Posterior cingulate gyrus (tissue), 11 donors: ENCODE results near the gene TMEM80.
"Not testable (repeated sequence)": the region's sequence is repeated elsewhere in the genome, so short reads cannot be mapped to it uniquely, and the experiment has no call there.

Source experiments
- DNase-seq, 10 donors: peaks; one replicate each; pipeline versions ENCODE4 v3.0.0 to v3.0.0-alpha.2; 2020 to 2021; ENCODE audit warnings: mixed read lengths in 3 of 10
- intact Hi-C: fragments of 100-400 bp; cut with DNase I; formaldehyde crosslinking; loops from one replicate; pipeline ENCODE4 v1.15.1; 2023

Gene TMEM80

DNA sequence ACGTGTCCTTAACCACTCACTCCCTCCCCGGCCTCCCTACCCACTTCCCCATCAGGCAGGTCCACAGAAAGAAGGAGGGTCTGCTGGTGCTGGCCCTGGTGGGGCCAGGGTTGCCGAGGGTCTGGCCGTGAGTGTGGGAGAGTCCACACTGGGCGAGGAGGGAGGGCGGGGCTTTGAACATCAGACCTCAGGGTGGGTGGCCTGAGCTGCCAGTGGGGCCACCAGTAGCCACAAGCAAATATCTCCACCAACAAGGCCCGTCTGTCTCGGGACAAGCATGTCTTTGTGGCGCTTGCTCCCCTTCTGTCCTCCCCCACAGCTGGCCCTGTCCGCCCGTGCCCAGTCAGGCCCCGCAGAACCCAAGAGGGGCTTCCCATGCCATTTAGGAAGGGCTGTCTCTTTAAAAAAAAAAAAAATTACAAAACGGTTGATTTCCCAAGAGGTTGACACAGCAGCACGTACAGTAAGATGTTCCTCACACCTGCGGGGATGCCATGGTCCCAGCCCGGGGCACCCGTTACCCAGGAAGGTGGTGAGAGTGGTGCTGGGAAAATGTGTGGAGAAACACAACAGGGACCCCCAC, 34.0 kb downstream of the TMEM80 start:
- intact Hi-C loops, result loop anchor here (5.0 kb wide), 1 partner anchor 33 kb away; no protein-coding TSS in a partner anchor

DNA sequence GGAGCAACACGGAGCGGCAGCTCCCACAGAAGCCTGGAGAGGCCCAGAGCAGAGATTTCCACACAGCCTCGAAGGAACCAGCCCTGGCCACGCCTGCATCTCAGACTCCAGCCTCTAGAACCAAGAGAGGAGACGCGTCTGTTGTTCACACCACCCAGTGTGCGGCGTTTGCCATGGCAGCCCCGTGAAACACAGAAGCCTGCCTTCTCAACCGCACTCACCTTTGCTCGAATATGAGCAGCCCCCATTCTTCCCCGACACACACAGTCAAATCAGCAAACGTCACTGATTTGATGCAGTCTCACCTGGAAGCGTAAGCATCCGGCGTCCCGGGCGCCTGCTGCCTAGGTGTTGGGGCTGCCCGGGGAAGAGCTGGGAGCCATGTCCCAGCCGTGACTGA, 37.5 kb downstream of the TMEM80 start:
- intact Hi-C loops, result no loop called here
- no peak for DNase-seq

More for the DNA sequence above, 34.0 kb downstream of the TMEM80 start:
- peak; percentile 72 to 97 (median 85) for DNase-seq

DNA sequence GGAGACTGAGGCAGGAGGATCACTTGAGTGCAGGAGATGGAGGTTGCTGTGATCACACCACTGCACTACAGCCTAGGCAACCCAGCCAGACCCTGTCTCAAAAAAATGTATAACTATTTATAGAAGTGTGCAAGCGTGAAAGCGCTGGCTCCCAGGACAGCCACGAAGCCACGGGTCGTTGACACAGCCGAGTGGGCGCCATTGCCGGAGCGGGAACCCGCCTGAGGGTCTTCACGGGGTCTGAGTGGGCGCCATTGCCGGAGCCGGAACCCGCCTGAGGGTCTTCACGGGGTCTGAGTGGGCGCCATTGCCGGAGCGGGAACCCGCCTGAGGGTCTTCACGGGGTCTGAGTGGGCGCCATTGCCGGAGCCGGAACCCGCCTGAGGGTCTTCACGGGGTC, 38.9 kb downstream of the TMEM80 start:
- intact Hi-C loops, result not testable (repeated sequence)

DNA sequence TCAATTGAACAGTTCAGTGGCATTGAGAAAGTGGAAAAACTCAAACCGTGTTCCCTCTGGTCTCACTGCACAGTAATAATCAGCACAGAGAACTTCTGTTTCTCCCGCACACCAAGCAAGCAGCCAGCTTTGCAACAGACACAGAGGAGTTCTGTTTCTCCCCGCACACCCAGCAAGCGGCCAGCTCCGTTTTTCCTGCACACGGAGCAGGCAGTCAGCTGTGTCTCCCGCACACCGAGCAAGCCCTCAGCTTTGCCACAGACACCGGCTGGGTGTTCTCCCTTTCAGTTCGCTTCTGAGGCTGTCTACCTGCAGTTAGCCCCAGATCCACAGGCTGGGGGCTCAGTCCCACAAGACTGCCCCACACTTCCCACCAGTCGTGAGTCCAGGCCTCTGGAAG, 41.8 kb downstream of the TMEM80 start:
- peak in 3 of 10 donors; percentile 31 to 69 (median 55) for DNase-seq
- intact Hi-C loops, result no loop called here

More for the DNA sequence above, 38.9 kb downstream of the TMEM80 start:
- DNase-seq, result not testable (repeated sequence)

DNA sequence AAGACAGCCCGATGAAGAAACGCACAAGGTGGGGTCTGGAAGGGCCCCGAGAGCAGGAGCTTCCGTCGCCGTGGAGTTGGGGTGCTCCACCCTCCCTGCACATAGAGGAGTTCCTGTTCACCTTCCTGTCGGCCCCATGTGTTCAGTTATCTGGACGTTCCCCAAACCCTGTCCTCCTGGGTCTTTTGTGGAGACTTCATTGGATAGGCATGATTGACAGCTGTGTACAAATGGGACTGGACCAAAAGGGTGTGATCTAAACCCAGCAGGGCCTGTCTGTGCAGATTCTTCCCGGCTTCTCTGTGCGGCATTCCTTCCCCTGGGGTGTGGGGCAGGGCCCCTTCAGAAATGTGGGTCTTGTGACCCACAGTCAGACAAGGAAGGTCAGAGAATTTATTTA, 42.3 kb downstream of the TMEM80 start:
- intact Hi-C loops, DNase-seq: not testable (repeated sequence)

DNA sequence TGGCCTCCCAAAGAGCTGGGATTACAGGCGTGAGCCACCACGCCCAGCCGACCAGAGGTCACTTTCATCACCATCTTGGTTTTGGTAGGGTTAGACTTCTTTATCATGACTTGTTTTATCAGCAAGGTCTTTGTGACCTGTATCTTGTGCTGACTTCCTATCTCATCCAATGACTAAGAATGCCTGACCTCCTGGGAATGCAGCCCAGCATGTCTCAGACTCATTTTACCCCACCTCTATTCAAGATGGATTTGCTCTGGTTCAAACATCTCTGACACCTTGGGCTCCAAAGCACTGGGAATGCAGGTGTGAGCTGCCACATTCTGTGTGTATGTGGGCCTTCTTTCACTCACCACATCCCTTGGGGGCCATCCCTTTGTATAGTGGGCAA, 46.5 kb downstream of the TMEM80 start:
- intact Hi-C loops, result no loop called here

DNA sequence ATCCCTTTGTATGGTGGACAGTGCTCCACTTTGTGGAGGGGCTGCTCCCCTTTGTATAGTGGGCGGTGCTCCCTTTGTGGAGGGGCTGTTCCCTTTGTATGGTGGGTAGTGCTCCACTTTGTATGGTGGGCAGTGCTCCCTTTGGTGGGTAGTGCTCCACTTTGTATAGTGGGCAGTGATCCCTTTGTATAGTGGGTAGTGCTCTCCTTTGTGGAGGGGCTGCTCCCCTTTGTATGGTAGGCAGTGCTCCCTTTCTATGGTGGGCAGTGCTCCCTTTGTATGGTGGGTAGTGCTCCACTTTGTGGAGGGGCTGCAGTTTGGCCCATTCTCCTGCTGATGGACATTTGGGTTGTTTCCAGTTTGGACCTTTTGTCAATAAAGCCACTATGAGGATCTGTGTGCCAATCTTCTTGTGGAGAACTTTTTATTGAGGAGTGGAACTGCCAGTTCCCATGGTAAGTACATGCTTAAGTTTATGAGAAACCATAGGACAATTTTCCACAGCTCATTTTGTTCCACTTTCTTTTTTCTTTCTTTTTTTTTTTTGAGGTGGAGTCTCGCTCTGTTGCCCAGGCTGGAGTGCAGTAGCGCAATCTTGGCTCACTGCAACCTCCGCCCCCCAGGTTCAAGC, 47.1 kb downstream of the TMEM80 start:
- DNase-seq, result no peak
- intact Hi-C loops, result no loop called here

More for the DNA sequence above, 46.5 kb downstream of the TMEM80 start:
- DNase-seq, result no peak

DNA sequence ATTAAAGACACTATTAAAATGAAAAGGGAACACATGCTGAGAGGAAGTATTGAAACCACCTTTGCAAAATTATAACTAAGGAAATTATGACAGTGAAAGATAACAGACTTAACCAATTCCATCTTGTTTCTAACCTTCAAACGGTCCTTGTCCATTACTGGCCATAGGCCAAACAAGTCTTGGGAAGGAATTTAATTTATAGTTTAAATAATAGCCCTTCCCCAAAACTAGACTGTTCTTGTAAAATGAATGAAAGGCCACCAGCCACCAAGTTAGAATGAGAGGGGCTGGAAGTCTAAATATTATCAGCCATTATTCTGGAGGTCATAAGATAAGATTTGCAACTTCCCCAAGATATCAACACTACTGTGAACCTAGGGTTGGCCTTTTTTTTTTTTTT, 49.8 kb downstream of the TMEM80 start:
- no peak for DNase-seq

DNA sequence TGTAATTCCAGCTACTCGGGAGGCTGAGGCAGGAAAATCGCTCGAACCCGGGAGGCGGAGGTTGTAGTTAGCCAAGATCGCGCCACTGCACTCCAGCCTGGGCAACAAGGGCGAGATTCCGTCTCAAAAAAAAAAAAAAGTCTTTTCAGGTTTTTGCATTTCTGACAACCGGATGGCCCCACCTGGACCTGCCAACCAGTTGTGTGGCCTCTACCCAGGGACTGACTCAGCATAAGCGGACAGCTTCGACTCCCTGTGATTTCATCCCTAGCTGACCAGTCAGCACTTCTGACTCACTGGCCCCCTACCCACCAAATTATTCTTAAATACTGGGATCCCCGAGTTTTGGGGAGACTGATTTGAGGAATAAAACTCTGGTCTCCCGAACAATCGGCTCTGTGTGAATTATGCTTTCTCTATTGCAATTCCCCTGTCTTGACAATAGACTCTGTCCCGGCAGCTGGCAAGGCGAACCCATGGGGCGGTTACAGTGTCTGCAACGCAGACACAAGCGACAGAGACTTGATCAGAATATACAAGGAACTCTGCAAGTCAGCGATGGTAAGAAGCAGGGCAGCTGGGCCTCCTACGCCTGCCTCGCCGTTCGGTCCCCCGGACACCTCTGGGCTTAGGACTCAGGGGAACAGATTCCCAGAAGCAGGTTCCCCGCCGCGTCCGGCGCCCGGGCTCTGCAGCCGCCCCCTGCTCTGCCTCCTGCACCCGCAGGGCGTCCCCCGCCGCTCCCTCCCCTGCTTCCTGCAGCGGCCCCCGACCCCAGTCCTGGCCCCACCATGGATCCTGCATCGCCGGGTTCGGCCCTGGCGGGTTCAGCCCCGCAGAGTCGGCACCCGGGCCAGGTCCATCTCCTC, 50.9 kb downstream of the TMEM80 start:
- peak in 9 of 10 donors; percentile 51 to 94 (median 63) for DNase-seq
- intact Hi-C loops, result no loop called here

More for the DNA sequence above, 49.8 kb downstream of the TMEM80 start:
- intact Hi-C loops, result no loop called here

DNA sequence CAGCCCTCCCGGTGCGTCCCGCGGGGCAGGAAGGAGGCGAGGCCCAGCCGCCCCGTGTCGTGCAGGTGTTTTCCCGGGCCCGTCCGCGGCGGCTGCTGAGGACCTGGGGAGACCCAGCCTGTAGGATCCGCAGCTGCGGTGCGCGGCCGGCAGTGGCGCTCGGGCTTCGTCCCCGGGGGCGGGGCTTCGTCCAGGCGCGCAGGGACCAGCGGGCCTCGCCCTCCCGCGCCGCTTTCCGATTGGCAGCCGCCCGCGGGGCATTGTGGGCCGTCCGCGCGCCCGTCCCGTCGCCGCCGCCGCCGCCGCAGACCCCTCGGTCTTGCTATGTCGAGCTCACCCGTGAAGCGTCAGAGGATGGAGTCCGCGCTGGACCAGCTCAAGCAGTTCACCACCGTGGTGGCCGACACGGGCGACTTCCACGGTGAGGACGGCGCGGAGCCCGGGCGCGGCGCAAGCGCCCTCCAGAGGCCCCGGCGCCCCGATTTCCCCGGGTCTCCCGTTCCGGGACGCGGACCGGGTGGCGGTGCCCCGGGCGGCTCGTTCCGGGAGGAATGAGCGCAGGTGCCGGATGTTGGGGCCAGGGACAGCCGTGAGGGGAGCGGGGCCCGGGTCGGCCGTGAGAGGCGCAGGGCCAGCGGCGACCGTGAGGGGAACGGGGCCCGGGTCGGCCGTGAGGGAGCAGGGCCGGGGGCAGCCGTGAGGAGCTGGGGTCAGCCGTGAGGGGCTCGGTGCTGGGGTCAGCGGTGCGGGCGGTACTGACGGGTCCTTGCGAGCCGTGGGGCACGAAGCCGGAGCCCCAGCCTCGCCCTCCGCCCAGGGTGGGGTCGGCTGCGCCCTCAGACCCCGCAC, 51.8 kb downstream of the TMEM80 start, which contains the start of gene TALDO1:
TALDO1 (plus strand) TSS at position 307 of the 849 bp plus-strand sequence; CDS start at position 325, 18 bp downstream.
- peak; percentile 88 to 99 (median 94) for DNase-seq

DNA sequence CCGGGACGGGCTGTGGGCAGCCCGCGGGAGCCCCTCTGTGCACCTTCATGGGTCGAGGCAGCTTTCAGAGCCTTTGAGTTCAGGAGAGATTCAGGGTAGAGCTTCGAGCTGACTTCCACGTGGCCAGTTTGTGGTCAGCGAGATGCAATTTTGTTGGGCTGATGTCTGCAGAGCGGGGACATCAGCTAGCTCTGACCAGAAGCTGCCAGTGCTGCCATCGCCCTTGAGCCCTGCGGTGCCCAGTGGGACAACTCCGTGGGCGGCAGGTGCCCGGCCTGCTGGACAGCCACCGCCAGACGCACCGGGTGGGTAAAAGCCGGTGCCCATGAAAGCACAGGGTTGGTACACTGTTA, 52.4 kb downstream of the TMEM80 start:
- peak in 2 of 10 donors; percentile 40 to 86 for DNase-seq
- intact Hi-C loops, result no loop called here

More for the DNA sequence above, 51.8 kb downstream of the TMEM80 start, which contains the start of gene TALDO1:
- intact Hi-C loops, result no loop called here

DNA sequence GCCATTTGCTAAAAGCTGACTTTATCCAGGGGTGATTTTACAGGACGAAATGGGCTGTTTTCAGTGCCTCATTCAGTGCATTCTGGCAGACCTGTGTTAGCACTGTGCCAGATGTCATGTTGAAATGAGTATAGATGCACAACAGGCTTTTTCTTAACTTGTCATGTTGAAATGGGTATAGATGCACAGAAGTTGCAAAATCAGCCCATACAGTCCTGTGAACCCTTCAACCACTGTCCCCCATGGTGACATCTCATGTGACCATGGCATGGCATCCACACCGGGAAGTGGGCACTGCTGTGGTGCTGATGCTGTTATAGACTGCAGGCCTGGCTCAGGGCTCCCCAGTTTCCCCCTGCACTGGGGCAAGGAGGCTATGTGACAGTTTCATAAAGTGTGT, 54.1 kb downstream of the TMEM80 start:
- intact Hi-C loops, result no loop called here

More for the DNA sequence above, 54.1 kb downstream of the TMEM80 start:
- no peak for DNase-seq
